ENCODE measurements around the gene ART5. TPM values are rescaled to one million over a fixed set of nuclear protein-coding genes. Genes with fewer than 3 reads are reported as not detected.

Gene ART5, protein sequence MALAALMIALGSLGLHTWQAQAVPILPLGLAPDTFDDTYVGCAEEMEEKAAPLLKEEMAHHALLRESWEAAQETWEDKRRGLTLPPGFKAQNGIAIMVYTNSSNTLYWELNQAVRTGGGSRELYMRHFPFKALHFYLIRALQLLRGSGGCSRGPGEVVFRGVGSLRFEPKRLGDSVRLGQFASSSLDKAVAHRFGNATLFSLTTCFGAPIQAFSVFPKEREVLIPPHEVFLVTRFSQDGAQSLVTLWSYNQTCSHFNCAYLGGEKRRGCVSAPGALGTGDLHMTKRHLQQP
- not detected for total RNA-seq
- under 1 TPM in 2 of 3 donors, not detected in 1; 0.45 to 0.62 TPM for polyA plus RNA-seq
- long read RNA-seq, donor 1: 0 reads
- long read RNA-seq, donor 2: 0 reads
- long read RNA-seq, donor 3: 0 reads
- long read RNA-seq, donor 4: 0 reads
- long read RNA-seq, donor 5: 0 reads
- long read RNA-seq, donor 6: 0 reads
- long read RNA-seq, donor 7: 0 reads
- long read RNA-seq, donor 8: 0 reads
- long read RNA-seq, donor 9: 0 reads
- long read RNA-seq, donor 10: 0 reads

DNA sequence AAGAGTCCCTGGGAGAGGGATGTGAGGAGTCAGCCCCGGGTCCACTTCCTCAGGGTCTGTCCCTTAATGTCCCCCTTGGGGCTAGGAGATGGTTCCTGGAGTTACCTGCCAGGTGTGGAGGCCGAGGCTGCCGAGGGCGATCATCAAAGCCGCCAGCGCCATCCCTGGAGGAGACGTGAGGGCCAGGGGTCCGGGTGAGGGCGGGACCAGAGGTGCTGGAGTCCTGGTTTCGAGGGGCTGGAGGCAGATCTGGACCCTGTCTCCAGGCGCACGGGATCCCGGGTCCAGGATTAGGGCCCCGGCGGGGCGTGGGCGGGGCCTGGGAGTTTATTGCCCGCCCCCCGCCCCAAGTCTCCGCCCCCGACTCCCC is at the start of gene ART5:
TSS of gene ART5 (minus strand) at position 292 of the 370 bp plus-strand sequence. CDS start at position 162, 130 bp downstream.
- 7 to 19% (median 13%) methylated on average over 15 to 21 of the region's 21 CpGs for WGBS, 5 donors
- Histone ChIP-seq H3K27me3 (peaks cover 0 to 20% (median 4%) of the 10 kb centered on the region in 3 donors), H3K9me3 (no peaks in the 10 kb centered on the region), H3K4me3 (peak within 1 kb of the TSS; percentile 47 to 64 (median 54)), H3K27ac (peak within 1 kb of the TSS in 3 of 5 donors; percentile 17 to 63 (median 34)), H3K36me3 (no peaks in the 10 kb centered on the region), H3K4me1 (peaks cover 11 to 21% (median 18%) of the 10 kb centered on the region in 4 donors)
- TF ChIP-seq POLR2A (IDR thresholded peaks at IDR 0.05) (no peak), EP300 (IDR thresholded peaks at IDR 0.05) (no peak), POLR2AphosphoS5 (IDR thresholded peaks at IDR 0.05) (no peak)
- TF ChIP-seq, protein P1, sequence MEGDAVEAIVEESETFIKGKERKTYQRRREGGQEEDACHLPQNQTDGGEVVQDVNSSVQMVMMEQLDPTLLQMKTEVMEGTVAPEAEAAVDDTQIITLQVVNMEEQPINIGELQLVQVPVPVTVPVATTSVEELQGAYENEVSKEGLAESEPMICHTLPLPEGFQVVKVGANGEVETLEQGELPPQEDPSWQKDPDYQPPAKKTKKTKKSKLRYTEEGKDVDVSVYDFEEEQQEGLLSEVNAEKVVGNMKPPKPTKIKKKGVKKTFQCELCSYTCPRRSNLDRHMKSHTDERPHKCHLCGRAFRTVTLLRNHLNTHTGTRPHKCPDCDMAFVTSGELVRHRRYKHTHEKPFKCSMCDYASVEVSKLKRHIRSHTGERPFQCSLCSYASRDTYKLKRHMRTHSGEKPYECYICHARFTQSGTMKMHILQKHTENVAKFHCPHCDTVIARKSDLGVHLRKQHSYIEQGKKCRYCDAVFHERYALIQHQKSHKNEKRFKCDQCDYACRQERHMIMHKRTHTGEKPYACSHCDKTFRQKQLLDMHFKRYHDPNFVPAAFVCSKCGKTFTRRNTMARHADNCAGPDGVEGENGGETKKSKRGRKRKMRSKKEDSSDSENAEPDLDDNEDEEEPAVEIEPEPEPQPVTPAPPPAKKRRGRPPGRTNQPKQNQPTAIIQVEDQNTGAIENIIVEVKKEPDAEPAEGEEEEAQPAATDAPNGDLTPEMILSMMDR (IDR thresholded peaks at IDR 0.05): no peak
- no peak for DNase-seq
- intact Hi-C loops (cut with DNase I; ENCODE audit: low total_unique reads): no loop called here

DNA sequence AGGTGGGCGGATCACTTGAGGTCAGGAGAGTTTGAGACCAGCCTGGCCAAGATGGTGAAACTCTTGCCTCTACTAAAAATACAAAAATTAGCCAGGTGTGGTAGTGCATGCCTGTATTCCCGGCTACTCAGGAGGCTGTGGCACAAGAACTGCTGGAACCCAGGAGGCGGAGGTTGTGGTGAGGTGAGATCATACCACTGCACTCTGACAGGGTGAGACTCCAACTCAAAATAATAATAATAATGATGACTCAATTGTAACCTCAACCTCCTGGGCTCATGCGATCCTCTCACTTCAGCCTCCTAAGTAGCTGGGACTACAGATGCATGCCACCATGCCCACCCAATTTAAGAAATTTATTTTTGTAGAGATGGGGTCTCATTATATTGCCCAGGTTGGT is 45.0 kb upstream of the ART5 start:
- Histone ChIP-seq H3K4me1 (peaks cover 0 to 15% (median 4%) of the 10 kb centered on the region in 4 donors), H3K27ac (no peak overlapping the region), H3K4me3 (no peak overlapping the region), H3K27me3 (no peaks in the 10 kb centered on the region), H3K36me3 (peaks cover 49 to 100% (median 98%) of the 10 kb centered on the region in 4 donors), H3K9me3 (no peaks in the 10 kb centered on the region)
- intact Hi-C loops (cut with DNase I; ENCODE audit: low total_unique reads): no loop called here
- WGBS, 5 donors: 71 to 97% (median 86%) methylated on average over 4 of the region's 4 CpGs
- TF ChIP-seq, protein P1 (IDR thresholded peaks at IDR 0.05): no peak
- no peak for TF ChIP-seq EP300 (IDR thresholded peaks at IDR 0.05)
- no peak for TF ChIP-seq POLR2A (IDR thresholded peaks at IDR 0.05)
- no peak for TF ChIP-seq POLR2AphosphoS5 (IDR thresholded peaks at IDR 0.05)
- DNase-seq: no peak

DNA sequence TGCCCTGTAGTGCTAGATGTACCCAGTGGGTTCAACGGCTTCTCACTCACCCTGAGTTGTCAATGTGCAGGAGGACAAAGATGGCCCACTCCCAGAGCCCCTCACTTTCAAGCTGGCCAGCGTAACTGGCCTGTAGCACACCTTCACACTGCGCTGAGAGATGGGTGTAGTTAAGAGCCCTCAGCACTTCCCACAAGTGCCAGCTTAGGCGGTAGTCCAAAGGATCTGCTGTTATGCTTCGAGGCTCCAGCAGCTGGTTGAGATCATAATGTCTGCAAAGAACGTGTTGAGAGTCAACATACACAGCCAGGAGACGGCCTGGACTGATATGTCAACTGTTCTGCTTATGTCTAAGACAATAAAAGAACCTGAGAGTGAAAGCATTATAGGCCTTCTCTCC is 44.1 kb upstream of the ART5 start:
- Histone ChIP-seq H3K9me3 (no peaks in the 10 kb centered on the region), H3K4me3 (no peak overlapping the region), H3K36me3 (peaks cover 49 to 100% (median 98%) of the 10 kb centered on the region in 4 donors), H3K4me1 (peaks cover 0 to 15% (median 4%) of the 10 kb centered on the region in 4 donors), H3K27me3 (no peaks in the 10 kb centered on the region), H3K27ac (no peak overlapping the region)
- intact Hi-C loops (cut with DNase I; ENCODE audit: low total_unique reads): no loop called here
- 66 to 72% (median 71%) methylated on average over 7 of the region's 7 CpGs for WGBS, 5 donors
- DNase-seq: no peak
- no peak for TF ChIP-seq POLR2A (IDR thresholded peaks at IDR 0.05)
- TF ChIP-seq EP300 (IDR thresholded peaks at IDR 0.05): no peak
- TF ChIP-seq, protein P1 (IDR thresholded peaks at IDR 0.05): no peak
- no peak for TF ChIP-seq POLR2AphosphoS5 (IDR thresholded peaks at IDR 0.05)

DNA sequence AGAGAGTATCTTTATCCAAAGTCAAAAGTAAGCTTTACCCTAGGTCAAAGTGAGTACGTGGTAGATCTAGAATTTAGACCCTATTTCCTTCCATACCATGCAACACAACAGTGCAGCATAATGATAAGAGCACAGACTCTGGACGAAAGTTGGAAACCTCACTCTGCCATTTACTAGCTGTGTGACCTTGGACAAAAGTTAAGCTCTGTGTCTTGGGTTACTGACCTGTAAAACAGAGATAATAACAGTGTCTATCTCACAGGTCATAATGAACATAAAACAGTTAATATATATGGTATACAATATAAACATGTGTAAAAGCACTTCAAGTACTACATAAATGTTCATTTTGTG is 43.0 kb upstream of the ART5 start:
- TF ChIP-seq POLR2AphosphoS5 (IDR thresholded peaks at IDR 0.05) (no peak), EP300 (IDR thresholded peaks at IDR 0.05) (no peak), POLR2A (IDR thresholded peaks at IDR 0.05) (no peak)
- TF ChIP-seq, protein P1 (IDR thresholded peaks at IDR 0.05): no peak
- no peak overlapping the region for H3K4me3 ChIP-seq
- 39 to 61% (median 43%) methylated on average over 2 of the region's 2 CpGs for WGBS, 5 donors
- no peaks in the 10 kb centered on the region for H3K27me3 ChIP-seq
- H3K27ac ChIP-seq: no peak overlapping the region
- H3K4me1 ChIP-seq: peaks cover 0 to 15% (median 4%) of the 10 kb centered on the region in 4 donors
- H3K9me3 ChIP-seq: no peaks in the 10 kb centered on the region
- DNase-seq: no peak
- peaks cover 50 to 100% (median 98%) of the 10 kb centered on the region in 4 donors for H3K36me3 ChIP-seq
- intact Hi-C loops (cut with DNase I; ENCODE audit: low total_unique reads): no loop called here
